ENCODE results near the gene CT47B1. TPM values are rescaled to one million over a fixed set of nuclear protein-coding genes. Genes with fewer than 3 reads are reported as not detected.

CT47B1 gene
- not detected in 2 replicates for total RNA-seq

DNA sequence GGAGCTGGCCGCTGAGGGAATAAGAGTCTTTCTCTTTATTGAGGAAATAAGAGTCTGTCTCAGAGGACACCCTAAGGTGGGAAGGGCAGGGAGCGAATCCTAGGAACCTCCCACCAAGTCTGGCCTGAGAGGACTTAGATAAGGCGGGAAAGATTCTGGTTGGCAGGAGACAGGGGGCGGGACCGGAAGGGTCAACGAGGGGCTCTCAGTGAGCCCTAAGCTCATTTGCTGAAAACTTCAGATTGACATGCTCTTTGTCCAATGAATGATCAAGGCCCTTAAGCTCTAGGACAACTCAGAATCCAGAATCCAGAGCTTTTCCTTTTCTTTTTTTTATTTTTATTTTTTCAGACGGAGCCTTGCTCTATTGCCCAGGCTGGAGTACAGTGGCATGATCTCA is at the start of gene CT47B1:
Gene CT47B1, minus strand, starts transcription at position 101 of the 400 bp plus-strand sequence. CDS start 196 bp downstream, outside the sequence.

Other genes with a start within 250 kb of the CT47B1 start
- gene C1GALT1C1, start 245.8 kb downstream of the CT47B1 start, total RNA-seq: 50.6 and 57.0 TPM in 2 replicates
- not detected in 2 replicates for gene CT47A11, start 61.3 kb upstream of the CT47B1 start, total RNA-seq
- not detected in 2 replicates for gene CT47A10, start 66.2 kb upstream of the CT47B1 start, total RNA-seq
- not detected in 2 replicates for gene CT47A9, start 71.0 kb upstream of the CT47B1 start, total RNA-seq
- gene CT47A8, start 75.9 kb upstream of the CT47B1 start, total RNA-seq: not detected in 2 replicates
- not detected in 2 replicates for gene CT47A7, start 80.7 kb upstream of the CT47B1 start, total RNA-seq
- gene CT47A6, start 85.6 kb upstream of the CT47B1 start, total RNA-seq: not detected in 2 replicates
- gene CT47A5, start 90.5 kb upstream of the CT47B1 start, total RNA-seq: not detected in 2 replicates
- not detected in 2 replicates for gene CT47A4, start 95.3 kb upstream of the CT47B1 start, total RNA-seq
- not detected in 2 replicates for gene CT47A3, start 100.2 kb upstream of the CT47B1 start, total RNA-seq
- not detected in 2 replicates for gene CT47A2, start 105.1 kb upstream of the CT47B1 start, total RNA-seq
- gene CT47A1, start 109.9 kb upstream of the CT47B1 start, total RNA-seq: not detected in 2 replicates
- gene GLUD2, start 171.7 kb upstream of the CT47B1 start, total RNA-seq: 0.30 and 0.92 TPM in 2 replicates